Heart left ventricle (tissue), 16 donors: ENCODE measurements around the gene ATP7A. TPM values are rescaled to one million over a fixed set of nuclear protein-coding genes. Genes with fewer than 3 reads are reported as not detected.
A peak's percentile ranks its signal among the peaks of the same experiment; 100 is the strongest.
"Not testable (repeated sequence)": the region's sequence is repeated elsewhere in the genome, so short reads cannot be mapped to it uniquely, and the experiment has no call there.

Experiments used
- ATAC-seq, 4 donors: fragments of 200-7000 bp; cut with Tn5 transposase; one replicate each; pipeline ENCODE4 v1.9.1; 2020 to 2022; ENCODE audit warnings: moderate library complexity in 4 of 4, mild to moderate bottlenecking in 3 of 4, moderate number of reproducible peaks in 1 of 4
- DNase-seq, 5 donors: peaks; one replicate each; pipeline ENCODE4 v3.0.0-alpha.2; 2020
- H3K27ac ChIP-seq, 12 donors: fragments of 200-600 bp; sonication (generic) in 4 of 12; one replicate each; pipeline versions ENCODE4 v1.5.0 to v1.8.0; 2016 to 2022; ENCODE audit warnings: mild to moderate bottlenecking in 2 of 12
- H3K27me3 ChIP-seq, 9 donors: fragments of 200-600 bp; sonication (generic) in 2 of 9; one replicate each; pipeline versions ENCODE4 v1.5.1 to v1.8.0; 2016 to 2022; ENCODE audit warnings: mild to moderate bottlenecking in 3 of 9
- H3K36me3 ChIP-seq, 9 donors: fragments of 200-600 bp; sonication (generic) in 2 of 9; one replicate each; pipeline versions ENCODE4 v1.5.0 to v1.8.0; 2018 to 2022; ENCODE audit warnings: mild to moderate bottlenecking in 2 of 9
- H3K4me1 ChIP-seq, 12 donors: fragments of 200-600 bp; sonication (generic) in 4 of 12; one replicate each; pipeline versions ENCODE4 v1.5.0 to v1.8.0; 2016 to 2022; ENCODE audit warnings: mild to moderate bottlenecking in 3 of 12
- H3K4me3 ChIP-seq, 12 donors: fragments of 200-600 bp; sonication (generic) in 4 of 12; one replicate each; pipeline versions ENCODE4 v1.5.0 to v1.8.0; 2017 to 2022; ENCODE audit warnings: mild to moderate bottlenecking in 9 of 12, moderate library complexity in 4 of 12
- H3K9me3 ChIP-seq, 12 donors: fragments of 200-600 bp; sonication (generic) in 4 of 12; one replicate each; pipeline versions ENCODE4 v1.5.0 to v1.8.0; 2016 to 2022; ENCODE audit warnings: mild to moderate bottlenecking in 1 of 12
- POLR2A ChIP-seq, 2 donors: fragments of 450-650 bp; IDR thresholded peaks; one replicate each; pipeline ENCODE4 v1.6.1; 2017; ENCODE audit warnings: antibody characterized with exemption in 2 of 2, mild to moderate bottlenecking in 2 of 2, moderate library complexity in 2 of 2
- WGBS, 4 donors: extraction: QIAGEN DNeasy Blood & Tissue Kit in 2 of 4; methylation state at CpG; one replicate each; pipeline versions ENCODE4 v1.1.5 to v1.1.7; 2013 to 2018; 5-methylcytosine and 5-hydroxymethylcytosine counted together
- intact Hi-C, 10 donors: fragments of 100-400 bp; cut with DNase I; formaldehyde crosslinking; loops; one replicate each; pipeline versions ENCODE4 v1.11.1 to v1.14.2; 2022
- long read RNA-seq, 3 donors: library from polyadenylated mRNA; unstranded; transcript quantifications; one replicate each; pipeline ENCODE4 v2.0.0, GENCODE V29; 2020 to 2021
- polyA plus RNA-seq, 2 donors: library from polyadenylated mRNA; stranded (reverse); fragments of 200-250 nt; gene quantifications; one replicate each; pipeline ENCODE4 v1.2.3, GENCODE V29; 2013
- total RNA-seq, 9 donors: library from RNA; depleted of rRNA in 2 of 9; stranded (reverse); fragments of >200 nt in 2 of 9; fragmentation: NEBNext Ultra II Directional in 3 of 9; extraction: Animal tissue kit (Norgen Biotek cat#: 25700) in 3 of 9; gene quantifications; one replicate each; pipeline versions ENCODE4 v1.1.0 to v1.2.4, GENCODE V29; 2016 to 2023
- TF ChIP-seq, protein P1 (sequence below), 12 donors: fragments of 200-600 bp; sonication (generic) in 4 of 12; IDR thresholded peaks; one replicate each; pipeline versions ENCODE4 v1.5.0 to v1.8.0; 2018 to 2022; ENCODE audit warnings: antibody characterized with exemption in 12 of 12, mild to moderate bottlenecking in 5 of 12
- donor health status: ischemic (EF 13 %, LVEDD 7.1; RV severe dilation, severe dysfunction).
- donor health status: healthy with polysubstance abuse.
- donor health status: DM: no; HTN: yes; CAD: no.
- donor health status: DM: no; HTN: no; CAD: no.
- donor health status: ischemic (EF 25% LVEDD 6.9; RV normal size, moderate dysfunction).
- donor health status: ischemic (EF 25% LVEDD 5.7; RV mildly dilated, moderate dysfunction).
- donor health status: healthy.
- donor health status: DM: yes; HTN: yes; CAD: no.
- donor health status: ischemic (EF 35%, LVEDD 5.7; RV mildly dilated, moderate dysfunction).
- donor health status: nonischemic (EF 11% LVEDD 7.7; RV severe dilation, severe dysfunction).
- donor health status: DM: yes; HTN: yes; CAD: no.
- donor health status: PGD.
- donor health status: ischemic (EF 29% LVEDD 5.4; RV normal size, mild dysfunction).
- donor health status: nonischemic (EF 23%, LVEDD 6.1; RV moderate dilation, normal function).

Gene ATP7A
- 1 to 10 TPM; 4.4 to 9.3 (median 5.8) TPM for total RNA-seq
- polyA plus RNA-seq, result 1 to 10 TPM; 1.4 to 2.9 TPM
- long read RNA-seq, donor 1, partial matches to known transcripts, result 0 of 3 reads
- long read RNA-seq, donor 1, other reads (novel, unspliced or antisense), result 3 of 3 reads
- long read RNA-seq, donor 2, partial matches to known transcripts, result 1 of 2 reads
- long read RNA-seq, donor 2, other reads (novel, unspliced or antisense), result 1 of 2 reads
- long read RNA-seq, donor 3, full-length matches to known transcripts, result 2 of 2 reads
- long read RNA-seq, donor 3, partial matches to known transcripts, result 0 of 2 reads
- long read RNA-seq, donor 3, other reads (novel, unspliced or antisense), result 0 of 2 reads

DNA sequence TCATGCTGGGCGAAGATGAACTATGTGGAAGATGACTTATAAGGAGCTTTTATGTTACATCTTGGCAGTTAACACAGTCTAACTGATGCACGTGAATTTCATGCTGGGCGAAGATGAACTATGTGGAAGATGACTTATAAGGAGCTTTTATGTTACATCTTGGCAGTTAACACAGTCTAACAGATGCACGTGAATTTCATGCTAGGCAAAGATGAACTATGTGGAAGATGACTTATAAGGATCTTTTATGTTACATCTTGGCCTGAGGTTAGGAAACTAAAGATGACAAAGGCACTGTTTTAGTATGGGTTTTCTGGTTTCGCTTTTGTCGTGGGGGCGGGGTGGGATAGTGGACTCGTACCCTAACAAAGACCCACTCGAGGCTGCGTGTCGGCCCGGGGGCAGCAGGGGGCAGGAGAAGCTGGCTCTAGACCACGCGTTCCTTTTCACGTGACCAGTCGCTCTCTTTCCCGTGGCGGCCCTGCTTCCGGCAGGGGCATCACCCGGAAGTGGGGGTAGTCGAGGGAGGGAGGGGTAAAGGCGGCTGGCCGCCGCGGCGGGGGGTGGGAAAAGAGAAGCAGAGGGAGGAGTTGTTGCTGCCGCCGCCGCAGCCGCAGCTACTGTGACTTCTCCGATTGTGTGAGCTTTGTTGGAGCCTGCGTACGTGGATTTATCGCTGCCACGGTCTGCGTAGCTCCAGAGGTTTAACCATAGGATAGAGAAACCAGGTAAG, at the start of gene ATP7A:
Gene ATP7A (plus strand): TSS at position 586 of the 733 bp plus-strand sequence. CDS start 60,949 bp downstream, outside the sequence.
- peaks cover 0 to 13% (median 4%) of the 10 kb centered on the region in 9 donors for H3K36me3 ChIP-seq
- no peaks in the 10 kb centered on the region for H3K27me3 ChIP-seq
- 1 to 34% (median 16%) methylated on average over 25 to 36 of the region's 36 CpGs for WGBS, 4 donors
- peak within 1 kb of the TSS; percentile 22 to 89 (median 65) for H3K4me3 ChIP-seq
- TF ChIP-seq POLR2A (IDR thresholded peaks at IDR 0.05), result peak in 1 of 2 donors; percentile 34
- TF ChIP-seq, protein P1, sequence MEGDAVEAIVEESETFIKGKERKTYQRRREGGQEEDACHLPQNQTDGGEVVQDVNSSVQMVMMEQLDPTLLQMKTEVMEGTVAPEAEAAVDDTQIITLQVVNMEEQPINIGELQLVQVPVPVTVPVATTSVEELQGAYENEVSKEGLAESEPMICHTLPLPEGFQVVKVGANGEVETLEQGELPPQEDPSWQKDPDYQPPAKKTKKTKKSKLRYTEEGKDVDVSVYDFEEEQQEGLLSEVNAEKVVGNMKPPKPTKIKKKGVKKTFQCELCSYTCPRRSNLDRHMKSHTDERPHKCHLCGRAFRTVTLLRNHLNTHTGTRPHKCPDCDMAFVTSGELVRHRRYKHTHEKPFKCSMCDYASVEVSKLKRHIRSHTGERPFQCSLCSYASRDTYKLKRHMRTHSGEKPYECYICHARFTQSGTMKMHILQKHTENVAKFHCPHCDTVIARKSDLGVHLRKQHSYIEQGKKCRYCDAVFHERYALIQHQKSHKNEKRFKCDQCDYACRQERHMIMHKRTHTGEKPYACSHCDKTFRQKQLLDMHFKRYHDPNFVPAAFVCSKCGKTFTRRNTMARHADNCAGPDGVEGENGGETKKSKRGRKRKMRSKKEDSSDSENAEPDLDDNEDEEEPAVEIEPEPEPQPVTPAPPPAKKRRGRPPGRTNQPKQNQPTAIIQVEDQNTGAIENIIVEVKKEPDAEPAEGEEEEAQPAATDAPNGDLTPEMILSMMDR (IDR thresholded peaks at IDR 0.05), result peak in 11 of 12 donors; percentile 35 to 65 (median 48)
- intact Hi-C loops, result loop anchor here in 8 of 10 donors (5.0 to 10.0 kb wide), 5 partner anchors 115 to 205 kb away; partner anchors contain the start of gene PGK1 (in 3 of the 8)
- peaks cover 0 to 20% (median 7%) of the 10 kb centered on the region in 12 donors for H3K4me1 ChIP-seq
- DNase-seq, result peak; percentile 87 to 93 (median 91)
- no peaks in the 10 kb centered on the region for H3K9me3 ChIP-seq
- peak within 1 kb of the TSS; percentile 59 to 90 (median 84) for H3K27ac ChIP-seq
- ATAC-seq, result peak; percentile 93 to 98 (median 97)

DNA sequence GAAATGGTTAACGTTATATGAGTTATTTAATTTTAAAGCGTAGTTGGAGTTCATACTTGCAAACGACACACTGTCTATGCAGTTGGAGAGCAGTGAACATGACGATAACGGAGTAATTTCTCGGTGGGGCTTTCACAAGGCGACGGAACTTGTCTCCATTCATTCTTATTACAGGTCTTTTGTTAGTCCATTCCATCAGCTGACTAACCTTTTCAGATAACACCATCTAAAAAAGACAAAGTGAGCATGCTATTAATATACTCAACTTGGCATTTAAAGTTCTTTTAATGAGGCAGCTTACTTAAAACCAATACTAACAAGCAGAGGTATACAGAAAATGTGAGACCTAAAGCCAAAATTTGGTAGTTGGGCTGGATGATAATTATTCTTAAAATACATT, 35.1 kb upstream of the ATP7A start:
- peak in 3 of 4 donors; percentile 36 to 73 (median 55) for ATAC-seq
- no peak for DNase-seq
- TF ChIP-seq, protein P1 (IDR thresholded peaks at IDR 0.05), result no peak
- TF ChIP-seq POLR2A (IDR thresholded peaks at IDR 0.05), result no peak
- intact Hi-C loops, result no loop called here
- no peaks in the 10 kb centered on the region for H3K9me3 ChIP-seq
- peaks cover 0 to 5% (median 0%) of the 10 kb centered on the region in 12 donors for H3K4me1 ChIP-seq
- peak overlapping the region in 3 of 12 donors; percentile 2 to 59 (median 42) for H3K27ac ChIP-seq
- H3K27me3 ChIP-seq, result no peaks in the 10 kb centered on the region
- no peak overlapping the region for H3K4me3 ChIP-seq
- H3K36me3 ChIP-seq, result peaks cover 0 to 37% (median 22%) of the 10 kb centered on the region in 9 donors
- 49 to 81% (median 77%) methylated on average over 8 of the region's 8 CpGs for WGBS, 4 donors

DNA sequence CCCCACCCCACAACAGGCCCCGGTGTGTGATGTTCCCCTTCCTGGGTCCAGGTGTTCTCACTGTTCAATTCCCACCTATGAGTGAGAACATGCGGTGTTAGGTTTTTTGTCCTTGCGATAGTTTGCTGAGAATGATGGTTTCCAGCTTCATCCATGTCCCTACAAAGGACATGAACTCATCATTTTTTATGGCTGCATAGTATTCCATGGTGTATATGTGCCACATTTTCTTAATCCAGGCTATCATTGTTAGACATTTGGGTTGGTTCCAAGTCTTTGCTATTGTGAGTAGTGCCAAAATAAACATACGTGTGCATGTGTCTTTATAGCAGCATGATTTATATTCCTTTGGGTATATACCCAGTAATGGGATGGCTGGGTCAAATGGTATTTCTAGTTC, 29.1 kb upstream of the ATP7A start:
- WGBS, 4 donors, result 83 to 88% (median 85%) methylated on average over 3 to 4 of the region's 4 CpGs
- DNase-seq, H3K27me3 ChIP-seq, H3K9me3 ChIP-seq, H3K36me3 ChIP-seq, H3K27ac ChIP-seq, intact Hi-C loops, H3K4me3 ChIP-seq, ATAC-seq, H3K4me1 ChIP-seq: not testable (repeated sequence)

DNA sequence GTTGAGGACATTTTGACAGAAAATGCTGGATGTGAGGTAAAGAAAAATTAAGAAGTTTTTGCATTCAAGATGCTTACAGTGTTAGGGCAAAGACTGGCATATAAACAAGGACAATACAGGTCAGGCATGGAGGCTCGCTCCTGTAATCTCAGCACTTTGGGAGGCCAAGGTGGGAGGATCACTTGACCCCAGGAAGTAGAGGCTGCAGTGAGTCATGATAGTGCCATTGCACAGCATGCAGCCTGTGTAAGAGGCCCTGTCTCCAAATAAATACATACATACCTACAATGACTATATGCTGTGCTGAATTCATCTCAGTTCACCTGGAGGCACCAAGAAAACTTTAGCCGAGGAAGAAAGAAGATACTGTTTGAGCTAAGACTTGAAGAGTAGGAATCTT, 17.6 kb upstream of the ATP7A start:
- H3K9me3 ChIP-seq, result no peaks in the 10 kb centered on the region
- H3K36me3 ChIP-seq, result no peaks in the 10 kb centered on the region
- DNase-seq (no peak), ATAC-seq (no peak)
- intact Hi-C loops, result loop anchor here in 6 of 10 donors (10.0 kb wide), 3 partner anchors 108 to 448 kb away; partner anchors contain the start of genes ATRX (in 4 of the 6), FGF16 (in 1 of the 6) and PGK1 (in 1 of the 6)
- H3K27me3 ChIP-seq, result no peaks in the 10 kb centered on the region
- H3K27ac ChIP-seq, result no peak overlapping the region
- H3K4me1 ChIP-seq, result peaks cover 0 to 16% (median 0%) of the 10 kb centered on the region in 12 donors
- 82 to 100% (median 91%) methylated on average over 2 of the region's 2 CpGs for WGBS, 4 donors
- H3K4me3 ChIP-seq, result no peak overlapping the region
- no peak for TF ChIP-seq POLR2A (IDR thresholded peaks at IDR 0.05)
- TF ChIP-seq, protein P1 (IDR thresholded peaks at IDR 0.05), result no peak
